NCI-H1694 (cell line): ENCODE data around the gene SART3.

Experiments
- DNase-seq: peaks from one replicate; lab custom pipeline; 2025; lab: John Stamatoyannopoulos, UW

Gene SART3

DNA sequence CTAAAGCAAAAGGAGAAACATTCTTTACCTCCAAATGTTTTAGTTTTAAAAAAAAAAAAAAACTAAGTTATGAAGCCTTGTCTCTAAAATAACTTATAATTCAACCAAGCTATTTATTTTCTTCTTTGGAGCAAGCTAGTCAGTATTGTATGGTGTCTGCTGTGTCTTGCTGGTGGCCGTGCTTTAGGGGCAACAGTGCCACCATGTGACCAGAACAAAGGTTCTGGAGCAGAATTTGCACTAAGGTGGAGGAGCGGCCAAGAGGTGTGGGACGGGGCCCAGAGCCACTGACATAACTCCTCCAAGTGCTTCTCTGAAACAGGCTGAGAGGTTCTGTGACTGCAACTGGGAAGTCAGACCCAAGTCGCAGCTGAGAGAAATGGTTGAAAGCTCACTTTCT is 41.4 kb downstream of the SART3 start:
- no peak for DNase-seq

DNA sequence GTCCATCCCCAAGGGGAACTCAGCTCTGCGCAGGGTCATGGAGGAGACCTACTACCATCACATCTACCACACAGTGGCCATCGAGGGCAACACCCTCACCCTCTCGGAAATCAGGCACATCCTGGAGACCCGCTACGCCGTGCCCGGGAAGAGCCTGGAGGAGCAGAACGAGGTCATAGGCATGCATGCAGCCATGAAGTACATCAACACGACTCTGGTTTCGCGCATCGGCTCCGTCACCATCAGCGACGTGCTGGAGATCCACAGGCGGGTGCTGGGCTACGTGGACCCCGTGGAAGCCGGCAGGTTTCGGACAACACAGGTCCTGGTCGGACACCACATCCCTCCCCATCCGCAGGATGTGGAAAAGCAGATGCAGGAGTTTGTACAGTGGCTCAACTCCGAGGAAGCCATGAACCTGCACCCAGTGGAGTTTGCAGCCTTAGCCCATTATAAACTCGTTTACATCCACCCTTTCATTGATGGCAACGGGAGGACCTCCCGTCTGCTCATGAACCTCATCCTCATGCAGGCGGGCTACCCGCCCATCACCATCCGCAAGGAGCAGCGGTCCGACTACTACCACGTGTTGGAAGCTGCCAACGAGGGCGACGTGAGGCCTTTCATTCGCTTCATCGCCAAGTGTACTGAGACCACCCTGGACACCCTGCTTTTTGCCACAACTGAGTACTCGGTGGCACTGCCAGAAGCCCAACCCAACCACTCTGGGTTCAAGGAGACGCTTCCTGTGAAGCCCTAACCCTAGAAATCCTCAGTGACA is 42.1 kb downstream of the SART3 start:
- no peak for DNase-seq

DNA sequence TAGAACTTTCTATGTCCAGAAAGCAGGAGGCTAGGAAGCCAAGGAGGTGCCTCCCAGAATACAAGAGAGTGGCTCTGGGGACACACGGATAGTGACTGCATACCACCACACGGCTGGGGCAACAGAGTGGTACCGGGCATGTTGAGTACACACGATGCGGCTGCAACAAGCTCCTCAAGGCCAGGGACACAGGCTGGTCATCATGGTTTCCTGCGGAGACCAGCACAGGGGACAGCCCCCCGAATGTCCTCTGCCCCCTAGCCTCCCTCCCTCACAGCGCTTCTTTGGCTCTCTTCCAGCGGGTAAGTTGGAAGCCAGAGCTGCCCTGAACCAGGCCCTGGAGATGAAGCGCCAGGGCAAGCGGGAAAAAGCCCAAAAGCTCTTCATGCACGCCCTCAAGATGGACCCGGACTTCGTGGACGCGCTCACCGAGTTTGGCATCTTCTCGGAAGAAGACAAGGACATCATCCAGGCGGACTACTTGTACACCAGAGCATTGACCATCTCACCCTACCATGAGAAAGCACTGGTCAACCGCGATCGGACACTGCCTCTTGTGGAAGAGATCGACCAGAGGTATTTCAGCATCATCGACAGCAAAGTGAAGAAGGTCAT is 42.8 kb downstream of the SART3 start:
- DNase-seq: no peak

DNA sequence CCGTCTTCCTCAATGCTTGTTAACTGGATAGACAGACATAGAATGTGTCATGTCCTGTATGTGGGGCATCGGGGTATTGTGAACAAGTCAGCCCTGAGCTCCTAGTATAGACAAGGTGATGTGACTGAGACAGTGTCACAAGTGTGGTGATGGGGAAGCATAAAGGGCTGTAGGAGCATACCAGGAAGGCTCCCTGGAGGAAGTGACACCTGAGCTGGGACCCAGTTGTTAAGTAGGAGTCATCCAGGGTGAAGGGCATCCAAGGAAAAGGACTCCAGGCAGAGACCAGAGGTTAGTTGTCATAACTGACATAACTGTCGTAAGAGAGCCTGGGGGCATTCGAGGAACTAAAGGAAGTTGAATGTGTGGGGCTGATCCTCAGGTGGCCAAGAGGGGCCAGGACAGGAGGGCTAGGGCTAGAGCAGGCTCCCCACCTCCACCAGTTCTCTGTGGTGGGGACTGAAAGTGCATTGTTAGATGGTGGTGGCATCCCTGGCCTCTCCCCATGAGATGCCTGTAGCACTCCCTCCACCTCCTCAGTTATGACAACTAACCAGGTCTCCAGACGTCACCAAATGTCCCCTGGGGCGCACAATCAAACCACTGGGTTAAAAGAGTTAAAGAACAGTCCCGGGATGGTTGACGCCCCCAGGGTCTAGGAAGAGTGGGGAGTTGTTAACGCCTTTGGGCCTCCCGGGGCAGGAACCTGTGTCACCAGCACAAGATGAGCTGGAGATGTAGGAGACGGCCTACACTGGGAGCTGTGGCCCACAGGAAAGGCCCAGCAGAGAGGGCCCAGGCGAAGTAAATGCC is 43.5 kb downstream of the SART3 start:
- DNase-seq: no peak

- no peak for DNase-seq
Measured at GRCh38 chr12:108516511-108517275, 44.3 kb downstream of the SART3 start.

GRCh38 chr12:108515916-108516315 is 45.1 kb downstream of the SART3 start:
- DNase-seq: no peak

DNA sequence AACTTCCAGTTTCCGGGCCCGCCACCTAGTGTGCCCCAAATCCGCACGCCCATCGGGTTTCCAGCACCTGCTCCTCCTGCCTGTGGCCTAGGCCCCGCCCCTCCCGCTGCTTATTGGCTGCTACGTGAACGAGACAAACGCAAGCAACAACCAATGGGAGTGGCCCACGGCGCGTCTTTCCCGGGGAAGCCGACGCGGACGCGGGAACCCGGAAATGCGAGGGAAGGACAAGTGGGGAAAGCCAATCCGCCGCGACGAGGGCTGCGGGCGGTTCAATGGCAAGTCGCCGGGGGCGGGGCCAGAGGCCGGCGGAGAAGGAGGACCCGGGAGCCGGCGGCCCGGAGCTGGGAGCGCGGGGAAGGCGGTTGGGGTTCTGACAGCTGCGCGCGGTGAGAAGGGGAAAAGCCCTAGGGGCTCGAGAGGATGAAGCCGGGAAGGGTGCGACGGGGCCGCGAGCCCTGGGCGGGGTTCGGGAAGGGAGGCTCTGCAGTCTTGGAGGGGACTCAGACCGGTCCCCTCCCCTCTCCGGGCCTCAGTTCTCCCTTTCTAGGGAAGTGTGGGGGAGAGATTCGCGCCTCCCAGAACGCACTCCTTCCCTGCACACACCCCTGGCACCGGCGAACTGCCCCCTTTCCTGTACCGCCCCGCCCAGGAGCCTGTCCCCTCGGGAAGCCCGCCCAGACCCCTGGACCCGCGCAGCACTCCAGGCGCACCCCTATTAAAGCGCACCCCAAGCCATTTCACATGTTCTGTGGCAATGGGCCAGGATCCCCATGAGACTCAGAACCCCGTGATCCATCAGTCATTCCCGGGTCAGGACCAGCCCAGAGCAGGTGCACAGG is 45.8 kb downstream of the SART3 start, which contains the start of gene FICD:
Gene FICD, plus strand, starts transcription at position 305 of the 842 bp plus-strand sequence. CDS start 1,696 bp downstream, outside the sequence.
- DNase-seq: peak; percentile 93

DNA sequence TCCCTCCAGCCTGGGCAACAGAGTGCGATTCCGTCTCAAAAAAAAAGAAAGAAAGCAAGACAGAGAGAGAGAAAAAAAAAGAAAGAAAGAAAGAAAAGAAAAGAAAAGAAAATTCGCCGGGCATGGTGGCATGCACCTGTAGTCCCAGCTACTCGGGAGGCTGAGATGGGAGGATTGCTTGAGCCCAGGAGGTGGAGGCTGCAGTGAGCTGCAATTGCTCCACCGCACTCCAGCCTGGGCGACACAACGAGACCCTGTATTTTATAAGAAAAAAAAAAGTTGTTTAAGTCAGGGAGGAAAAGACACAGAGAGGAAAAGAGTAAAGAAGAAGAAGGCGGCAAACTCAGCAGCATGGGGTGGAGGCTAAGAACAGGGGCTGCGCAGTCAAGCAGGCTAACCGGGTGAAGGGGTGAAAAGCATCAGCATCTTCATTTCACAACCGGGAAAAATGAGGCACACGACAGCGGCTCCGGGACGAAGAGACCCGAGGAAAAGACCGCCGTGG is 46.5 kb downstream of the SART3 start:
- DNase-seq: no peak

- DNase-seq: peak; percentile 85
Measured at GRCh38 chr12:108511633-108512540, 49.1 kb downstream of the SART3 start.

- DNase-seq: no peak
Measured at GRCh38 chr12:108510836-108511235, 50.1 kb downstream of the SART3 start.

DNA sequence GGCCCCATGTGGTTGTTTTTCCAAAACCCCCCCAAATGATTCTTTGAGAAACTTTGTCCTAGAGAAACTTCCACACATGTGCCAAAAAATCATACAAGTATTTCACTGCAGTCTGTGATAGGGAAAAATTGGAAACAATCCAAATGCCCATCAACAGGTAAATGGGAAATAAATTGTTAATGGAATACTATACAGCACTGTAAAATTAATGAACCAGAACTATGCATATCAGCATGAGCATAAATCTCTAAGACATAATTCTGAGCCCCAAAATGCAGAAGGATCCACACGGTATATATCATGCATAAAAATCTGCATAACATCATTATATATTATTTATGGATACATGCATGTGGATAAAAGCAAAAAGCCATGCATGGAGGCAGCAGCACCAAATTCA is 51.2 kb downstream of the SART3 start:
- DNase-seq: no peak

DNA sequence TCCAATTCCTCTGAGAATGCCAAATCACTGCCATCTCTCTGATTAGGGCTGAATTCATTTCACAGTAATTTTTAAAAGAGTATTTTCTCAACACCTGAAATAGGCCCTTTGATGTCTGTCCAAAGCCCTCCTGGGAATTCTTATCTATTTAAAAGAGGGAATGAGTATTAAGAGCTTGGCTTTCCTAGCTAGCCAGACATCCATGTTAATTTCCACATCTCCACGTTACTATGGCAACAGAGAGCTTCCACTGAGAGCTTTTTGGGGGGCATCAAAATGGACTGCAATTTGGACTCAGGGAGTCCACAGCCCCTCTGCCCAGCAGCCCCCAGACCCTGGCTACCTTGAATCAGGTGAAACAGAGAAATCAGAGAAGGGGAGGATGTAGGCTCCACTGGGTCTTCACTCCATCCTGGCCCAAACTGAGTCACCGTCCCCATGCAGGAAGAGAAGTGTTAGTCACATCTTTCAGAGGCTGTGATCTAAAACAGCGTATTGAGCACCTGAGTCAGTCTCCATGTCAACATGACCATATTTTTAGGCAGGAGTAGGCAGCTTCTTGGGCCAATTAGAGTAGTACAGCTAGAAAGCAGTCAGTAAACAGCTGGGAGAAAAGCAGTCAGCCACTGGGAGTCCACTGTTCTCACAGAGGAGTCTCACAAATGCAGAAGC is 52.9 kb downstream of the SART3 start:
- no peak for DNase-seq

DNA sequence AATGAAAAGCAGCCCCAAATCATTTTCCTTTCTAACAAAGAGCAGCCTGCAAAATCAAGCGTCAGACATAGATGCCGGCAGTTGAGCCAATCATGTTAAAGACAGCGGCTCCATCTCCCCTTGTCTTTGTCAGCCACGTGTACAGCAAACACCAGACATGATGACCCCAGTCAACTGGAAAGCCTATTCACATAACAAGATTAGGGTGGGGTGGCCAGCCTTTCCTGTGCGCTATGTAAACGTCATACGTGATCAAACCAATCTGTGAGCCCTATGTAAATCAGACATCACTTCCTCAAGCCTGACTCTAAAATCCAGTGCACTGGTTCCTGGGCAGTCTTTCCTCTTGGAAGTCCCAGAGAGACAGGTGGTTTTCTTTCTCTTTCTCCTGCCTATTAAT is 55.8 kb downstream of the SART3 start:
- DNase-seq: no peak

- DNase-seq: no peak
Measured at GRCh38 chr12:108502922-108503321, 58.1 kb downstream of the SART3 start.

DNA sequence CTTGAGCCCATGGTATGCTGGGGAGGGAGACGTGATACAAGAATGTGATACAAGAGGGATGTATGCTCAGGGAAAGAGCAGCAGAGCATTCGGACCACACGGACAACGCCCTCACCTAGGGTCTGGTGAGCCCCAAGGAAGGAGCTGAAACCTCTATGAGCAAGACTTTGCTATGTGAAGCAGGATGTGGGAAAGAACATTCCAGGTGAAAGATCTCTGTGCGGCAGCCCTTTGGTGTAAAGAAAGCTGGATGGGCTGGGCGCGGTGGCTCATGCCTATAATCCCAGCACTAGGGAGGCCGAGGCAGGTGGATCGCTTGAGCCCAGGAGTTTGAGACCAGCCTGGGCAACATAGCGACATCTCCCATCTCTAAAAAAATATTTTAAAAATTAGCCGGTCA is 62.8 kb downstream of the SART3 start:
- no peak for DNase-seq

DNA sequence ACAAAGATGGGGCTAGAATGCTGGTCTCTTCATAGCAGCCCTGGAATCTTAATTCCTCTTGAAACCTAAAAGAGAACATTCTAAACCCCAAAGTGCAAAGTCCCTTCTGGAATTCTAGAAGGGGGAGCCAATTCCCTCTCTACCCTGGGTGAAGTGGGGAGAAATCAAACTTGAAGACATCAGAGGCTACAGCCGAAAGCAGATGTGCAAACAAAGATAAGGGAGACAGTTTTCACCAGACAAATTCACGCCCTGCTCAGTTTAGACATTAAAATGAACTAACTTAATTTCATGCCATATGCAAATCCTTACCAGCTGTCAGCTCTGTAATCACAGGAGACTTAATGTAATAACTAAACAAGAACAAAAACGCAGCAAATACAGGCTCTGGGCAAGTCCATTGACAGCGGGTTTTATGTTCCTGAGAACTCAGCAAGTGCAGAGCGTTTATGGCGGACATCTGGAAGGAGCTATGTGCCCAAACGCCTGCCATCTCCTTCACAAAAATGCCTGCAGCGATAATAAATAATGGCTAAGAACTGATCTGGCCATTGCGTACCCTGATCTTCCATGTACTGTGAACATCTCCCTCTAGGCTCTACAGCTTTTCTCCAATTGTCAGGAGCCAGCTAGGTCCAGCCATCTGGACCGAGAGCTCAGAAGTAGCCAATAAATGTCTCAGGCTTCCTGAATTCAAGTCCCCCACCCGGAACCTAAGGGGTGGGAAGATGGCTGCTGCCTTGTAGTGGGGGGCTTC is 65.0 kb downstream of the SART3 start:
- DNase-seq: no peak

GRCh38 chr12:108495054-108495453 is 65.9 kb downstream of the SART3 start:
- peak; percentile 17 for DNase-seq

GRCh38 chr12:108491256-108491655 is 69.7 kb downstream of the SART3 start:
- no peak for DNase-seq
